NT2/D1 (cell line): ENCODE results near the gene HS6ST1.

Experiments used
- SUZ12 ChIP-seq: IDR thresholded peaks from 2 replicates; pipeline ENCODE4 v1.6.1; 2011; ENCODE audit not compliant: insufficient read length, insufficient read depth; ENCODE audit errors: extremely low read depth
- YY1 ChIP-seq: IDR thresholded peaks from 2 replicates; pipeline ENCODE4 v1.6.1; 2011; ENCODE audit not compliant: insufficient read length, insufficient read depth
- ZNF274 ChIP-seq: IDR thresholded peaks from 2 replicates; pipeline ENCODE4 v1.6.1; 2011; ENCODE audit warnings: mild to moderate bottlenecking, low read depth, low read length

- TF ChIP-seq ZNF274, result no peak
- no peak for TF ChIP-seq SUZ12
- TF ChIP-seq YY1, result no peak
These were observed 33.8 kb downstream of the HS6ST1 start for GRCh38 chr2:128284841-128285240.
